Tibial artery (tissue), 4 donors: ENCODE results near the gene ACVR1B.

Experiments used
- DNase-seq, 2 donors: peaks; one replicate each; pipeline ENCODE4 v3.0.0-alpha.2; 2019
- H3K27ac ChIP-seq, 2 donors: fragments of 200-600 bp; sonication (generic) in 1 of 2; 1 replicate in 1 of 2; 2 replicates in 1 of 2; pipeline ENCODE4 v1.5.1; 2018 to 2019; ENCODE audit warnings: mild to moderate bottlenecking in 1 of 2
- H3K27me3 ChIP-seq, 2 donors: fragments of 200-600 bp; sonication (generic) in 1 of 2; one replicate each; pipeline versions ENCODE4 v1.5.1 to v1.6.0; 2016 to 2019
- H3K36me3 ChIP-seq, 3 donors: fragments of 200-600 bp; sonication (generic) in 2 of 3; one replicate each; pipeline ENCODE4 v1.5.1; 2016 to 2019; ENCODE audit warnings: mild to moderate bottlenecking in 2 of 3
- H3K4me1 ChIP-seq, 4 donors: fragments of 200-600 bp; sonication (generic) in 2 of 4; 1 replicate in 3 of 4; 2 replicates in 1 of 4; pipeline ENCODE4 v1.5.1; 2016 to 2019
- H3K4me3 ChIP-seq, 2 donors: fragments of 200-600 bp; sonication (generic) in 1 of 2; 1 replicate in 1 of 2; 2 replicates in 1 of 2; pipeline ENCODE4 v1.5.1; 2018 to 2019; ENCODE audit warnings: mild to moderate bottlenecking in 2 of 2
- H3K9me3 ChIP-seq, 3 donors: fragments of 200-600 bp; sonication (generic) in 1 of 3; one replicate each; pipeline ENCODE4 v1.5.1; 2016 to 2019
- intact Hi-C: fragments of 100-400 bp; cut with DNase I; formaldehyde crosslinking; loops from one replicate; pipeline ENCODE4 v1.15.0; 2023; ENCODE audit warnings: low total_unique reads
- TF ChIP-seq, protein P1 (sequence below), 2 experiments: fragments of 200-600 bp in 1 of 2; fragments of 450-650 bp in 1 of 2; IDR thresholded peaks; one replicate each; pipeline ENCODE4 v1.5.1; 2017 to 2019; ENCODE audit warnings: antibody characterized with exemption in 2 of 2, mild to moderate bottlenecking in 1 of 2, moderate library complexity in 1 of 2

Gene ACVR1B

DNA sequence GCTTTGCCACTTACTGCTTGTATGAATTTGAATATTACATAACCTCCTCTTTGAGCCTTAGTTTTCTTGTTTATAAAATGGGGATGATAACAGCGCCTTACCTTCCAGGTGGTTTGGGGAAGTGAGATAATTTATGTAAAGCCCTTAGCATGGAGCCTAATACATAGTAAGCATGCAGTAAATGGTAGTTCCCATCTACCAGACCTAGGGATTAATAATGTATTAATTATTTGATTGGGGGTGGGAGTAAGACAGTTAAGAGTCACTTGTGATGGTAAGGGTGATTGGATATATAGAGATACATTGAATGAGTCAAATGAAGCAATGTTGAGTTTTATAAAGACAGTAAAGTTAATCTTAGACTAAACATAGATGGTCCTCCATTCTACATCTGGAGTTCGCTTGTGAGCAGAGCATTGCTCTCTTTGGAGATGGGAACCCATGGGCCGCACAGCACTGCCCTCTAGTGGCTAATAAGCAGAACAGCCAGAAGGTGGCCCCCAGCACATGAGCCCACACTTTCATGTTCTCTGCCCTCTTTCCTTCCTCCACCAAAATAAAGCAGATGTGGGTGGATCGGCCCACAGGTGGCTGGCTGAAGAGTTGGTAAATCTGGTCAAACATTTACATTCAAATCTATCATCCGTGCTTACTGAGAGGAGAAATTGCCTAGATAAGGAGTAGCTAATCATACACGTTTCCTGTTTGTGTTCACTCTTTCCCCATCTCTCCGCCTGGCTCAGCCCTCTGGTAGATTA lies 28.7 kb downstream of the ACVR1B start:
- no peak overlapping the region for H3K27ac ChIP-seq
- TF ChIP-seq, protein P1, sequence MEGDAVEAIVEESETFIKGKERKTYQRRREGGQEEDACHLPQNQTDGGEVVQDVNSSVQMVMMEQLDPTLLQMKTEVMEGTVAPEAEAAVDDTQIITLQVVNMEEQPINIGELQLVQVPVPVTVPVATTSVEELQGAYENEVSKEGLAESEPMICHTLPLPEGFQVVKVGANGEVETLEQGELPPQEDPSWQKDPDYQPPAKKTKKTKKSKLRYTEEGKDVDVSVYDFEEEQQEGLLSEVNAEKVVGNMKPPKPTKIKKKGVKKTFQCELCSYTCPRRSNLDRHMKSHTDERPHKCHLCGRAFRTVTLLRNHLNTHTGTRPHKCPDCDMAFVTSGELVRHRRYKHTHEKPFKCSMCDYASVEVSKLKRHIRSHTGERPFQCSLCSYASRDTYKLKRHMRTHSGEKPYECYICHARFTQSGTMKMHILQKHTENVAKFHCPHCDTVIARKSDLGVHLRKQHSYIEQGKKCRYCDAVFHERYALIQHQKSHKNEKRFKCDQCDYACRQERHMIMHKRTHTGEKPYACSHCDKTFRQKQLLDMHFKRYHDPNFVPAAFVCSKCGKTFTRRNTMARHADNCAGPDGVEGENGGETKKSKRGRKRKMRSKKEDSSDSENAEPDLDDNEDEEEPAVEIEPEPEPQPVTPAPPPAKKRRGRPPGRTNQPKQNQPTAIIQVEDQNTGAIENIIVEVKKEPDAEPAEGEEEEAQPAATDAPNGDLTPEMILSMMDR (IDR thresholded peaks at IDR 0.05), result peak; percentile 90 to 95
- H3K9me3 ChIP-seq, result no peaks in the 10 kb centered on the region
- peak in 1 of 2 donors; percentile 56 for DNase-seq
- intact Hi-C loops, result loop anchor here (5.0 kb wide), 1 partner anchor 58 kb away; no protein-coding TSS in a partner anchor
- H3K4me1 ChIP-seq, result no peaks in the 10 kb centered on the region
- H3K36me3 ChIP-seq, result peaks cover 59 to 92% (median 81%) of the 10 kb centered on the region in 3 donors
- no peaks in the 10 kb centered on the region for H3K27me3 ChIP-seq
- H3K4me3 ChIP-seq, result no peak overlapping the region

DNA sequence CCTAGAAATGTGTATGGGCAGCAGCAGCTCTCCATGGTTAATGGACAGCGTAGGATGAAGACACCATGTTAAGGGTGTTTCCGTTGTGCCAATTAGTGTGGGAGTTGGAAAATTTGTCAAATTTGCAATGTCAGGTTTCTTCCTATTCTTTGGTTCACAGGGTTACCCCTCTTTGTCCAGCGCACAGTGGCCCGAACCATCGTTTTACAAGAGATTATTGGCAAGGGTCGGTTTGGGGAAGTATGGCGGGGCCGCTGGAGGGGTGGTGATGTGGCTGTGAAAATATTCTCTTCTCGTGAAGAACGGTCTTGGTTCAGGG lies 29.3 kb downstream of the ACVR1B start:
- no peaks in the 10 kb centered on the region for H3K27me3 ChIP-seq
- no peaks in the 10 kb centered on the region for H3K4me1 ChIP-seq
- peaks cover 59 to 92% (median 81%) of the 10 kb centered on the region in 3 donors for H3K36me3 ChIP-seq
- TF ChIP-seq, protein P1 (IDR thresholded peaks at IDR 0.05), result no peak
- intact Hi-C loops, result loop anchor here (5.0 kb wide), 1 partner anchor 58 kb away; no protein-coding TSS in a partner anchor
- no peak for DNase-seq
- H3K27ac ChIP-seq, result no peak overlapping the region
- no peak overlapping the region for H3K4me3 ChIP-seq
- H3K9me3 ChIP-seq, result no peaks in the 10 kb centered on the region

DNA sequence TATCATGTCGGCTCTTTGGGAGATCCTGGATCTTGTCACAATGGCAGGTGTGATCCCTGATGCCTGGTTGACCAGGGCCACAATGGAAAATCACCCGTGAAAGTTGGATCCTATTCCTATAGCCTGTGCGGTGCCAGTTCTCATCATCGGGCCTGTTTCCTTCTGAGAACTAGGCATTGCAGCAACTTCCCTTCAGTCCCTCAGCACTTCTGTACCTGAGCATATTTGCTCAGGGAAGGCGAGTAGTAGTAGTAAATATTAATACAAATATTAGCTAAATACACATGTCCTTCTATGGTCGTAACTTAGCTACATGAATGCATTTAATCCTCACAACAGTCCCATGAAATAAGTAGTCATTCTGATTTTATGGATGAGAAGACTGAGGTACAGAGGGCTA lies 33.2 kb downstream of the ACVR1B start:
- H3K36me3 ChIP-seq, result peaks cover 37 to 93% (median 89%) of the 10 kb centered on the region in 3 donors
- intact Hi-C loops, result loop anchor here (5.0 kb wide), 1 partner anchor 62 kb away; no protein-coding TSS in a partner anchor
- no peaks in the 10 kb centered on the region for H3K27me3 ChIP-seq
- no peaks in the 10 kb centered on the region for H3K9me3 ChIP-seq
- H3K27ac ChIP-seq, result no peak overlapping the region
- H3K4me3 ChIP-seq, result no peak overlapping the region
- DNase-seq, result no peak
- TF ChIP-seq, protein P1 (IDR thresholded peaks at IDR 0.05), result no peak
- H3K4me1 ChIP-seq, result no peaks in the 10 kb centered on the region

DNA sequence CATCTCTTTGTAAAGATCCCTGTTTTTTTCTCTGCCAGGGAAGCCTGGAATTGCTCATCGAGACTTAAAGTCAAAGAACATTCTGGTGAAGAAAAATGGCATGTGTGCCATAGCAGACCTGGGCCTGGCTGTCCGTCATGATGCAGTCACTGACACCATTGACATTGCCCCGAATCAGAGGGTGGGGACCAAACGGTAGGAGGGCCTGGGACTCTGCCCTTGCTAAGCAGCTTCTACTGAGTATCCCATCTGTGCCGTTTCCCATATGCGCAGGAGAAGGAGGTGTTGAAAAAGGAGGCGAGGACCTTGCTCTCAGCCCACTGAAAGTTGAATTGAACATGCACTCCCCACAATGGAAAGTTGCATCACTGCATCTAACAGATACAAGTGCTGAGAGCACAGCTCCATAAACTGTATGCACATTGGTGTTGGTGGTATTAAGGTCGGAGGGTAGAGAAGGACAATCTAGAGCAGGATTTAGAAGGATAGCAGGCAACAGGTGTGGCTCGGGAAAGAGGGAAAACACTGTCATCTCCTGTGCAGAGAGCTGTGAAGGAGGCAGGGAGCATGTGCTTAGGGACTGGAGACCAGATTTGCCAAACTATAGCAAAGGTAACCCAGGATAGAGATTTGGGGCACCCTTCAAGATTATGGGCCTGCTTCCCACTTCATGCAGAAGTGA lies 33.8 kb downstream of the ACVR1B start:
- Histone ChIP-seq H3K4me1 (no peaks in the 10 kb centered on the region), H3K4me3 (no peak overlapping the region), H3K27me3 (no peaks in the 10 kb centered on the region), H3K9me3 (no peaks in the 10 kb centered on the region), H3K27ac (no peak overlapping the region), H3K36me3 (peaks cover 37 to 93% (median 88%) of the 10 kb centered on the region in 3 donors)
- TF ChIP-seq, protein P1 (IDR thresholded peaks at IDR 0.05), result no peak
- intact Hi-C loops, result no loop called here
- DNase-seq, result no peak

DNA sequence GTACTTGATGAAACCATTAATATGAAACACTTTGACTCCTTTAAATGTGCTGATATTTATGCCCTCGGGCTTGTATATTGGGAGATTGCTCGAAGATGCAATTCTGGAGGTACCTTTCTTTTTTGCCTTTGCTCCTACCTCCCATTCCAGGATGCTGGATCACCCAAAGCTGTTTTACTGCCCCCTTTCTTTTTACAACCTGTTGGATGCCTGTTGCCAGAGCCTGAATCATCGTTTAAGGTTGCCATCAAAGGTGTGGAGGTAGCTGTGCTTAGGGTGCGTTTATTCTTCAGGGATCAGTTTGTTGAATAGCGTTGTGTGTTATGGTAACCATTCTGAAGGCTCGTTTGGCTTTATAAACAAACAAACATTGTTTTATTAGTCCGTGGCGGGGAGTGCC lies 35.3 kb downstream of the ACVR1B start:
- Histone ChIP-seq H3K4me1 (no peaks in the 10 kb centered on the region), H3K27ac (no peak overlapping the region), H3K36me3 (peaks cover 27 to 85% (median 80%) of the 10 kb centered on the region in 3 donors), H3K9me3 (no peaks in the 10 kb centered on the region), H3K4me3 (no peak overlapping the region), H3K27me3 (no peaks in the 10 kb centered on the region)
- intact Hi-C loops, result no loop called here
- TF ChIP-seq, protein P1 (IDR thresholded peaks at IDR 0.05), result no peak
- no peak for DNase-seq
